Activated B cell treated with CpG ODN at 0.5 μM for 24 hours (primary cell): ENCODE data around the gene EPHA5. TPM values are rescaled to one million over a fixed set of nuclear protein-coding genes. Genes with fewer than 3 reads are reported as not detected.

Experiments used
- ATAC-seq: fragments of 200-7000 bp; cut with Tn5 transposase; one replicate; pipeline ENCODE4 v1.10.0; 2021; ENCODE audit warnings: low read depth, mild to moderate bottlenecking, moderate library complexity
- CTCF ChIA-PET: fragments of 350-600 bp; sonication (Branson Sonifier 250); formaldehyde crosslinking; loops from one replicate; lab custom pipeline; 2021; ENCODE audit warnings: antibody characterized with exemption; lab: Charles Lee
- POLR2A ChIA-PET: fragments of 350-600 bp; sonication (Branson Sonifier 250); formaldehyde crosslinking; loops from one replicate; lab custom pipeline; 2021; ENCODE audit warnings: antibody characterized with exemption; lab: Charles Lee
- DNase-seq: peaks from one replicate; pipeline ENCODE4 v3.0.0; 2022
- H3K27ac Mint-ChIP-seq: one replicate; pipeline ENCODE4 v1.8.0; 2020; ENCODE audit warnings: mixed read lengths
- H3K27me3 Mint-ChIP-seq: one replicate; pipeline ENCODE4 v1.8.0; 2021; ENCODE audit warnings: mixed read lengths
- H3K36me3 Mint-ChIP-seq: one replicate; pipeline ENCODE4 v1.8.0; 2021; ENCODE audit warnings: low read depth, mixed read lengths
- H3K4me1 Mint-ChIP-seq: one replicate; pipeline ENCODE4 v1.8.0; 2021; ENCODE audit warnings: mixed read lengths
- H3K4me3 Mint-ChIP-seq: one replicate; pipeline ENCODE4 v1.8.0; 2020; ENCODE audit warnings: mild to moderate bottlenecking, mixed read lengths
- H3K9me3 Mint-ChIP-seq: one replicate; pipeline ENCODE4 v1.8.0; 2020; ENCODE audit warnings: mixed read lengths
- intact Hi-C: fragments of 100-400 bp; cut with micrococcal nuclease; formaldehyde crosslinking; loops from one replicate; pipeline ENCODE4 v1.15.1; 2024
- total RNA-seq: library from RNA; stranded (reverse); gene quantifications from 2 replicates; pipeline ENCODE4 v1.2.3, GENCODE V29; 2022
- TF ChIP-seq, protein P1 (sequence below): fragments of 200-600 bp; IDR thresholded peaks from one replicate; pipeline ENCODE4 v1.8.0; 2022; ENCODE audit warnings: antibody characterized with exemption, mild to moderate bottlenecking

EPHA5 gene
- total RNA-seq, 1 donor from 2014 or later: not detected

- ATAC-seq (no peak), DNase-seq (no peak)
- ChIA-PET CTCF (no interaction called here), POLR2A (no interaction called here)
- no peak overlapping the region for H3K4me3 Mint-ChIP-seq
- no peaks in the 10 kb centered on the region for H3K4me1 Mint-ChIP-seq
- no peaks in the 10 kb centered on the region for H3K9me3 Mint-ChIP-seq
- no peaks in the 10 kb centered on the region for H3K36me3 Mint-ChIP-seq
- intact Hi-C loops: no loop called here
- H3K27me3 Mint-ChIP-seq: no peaks in the 10 kb centered on the region
- no peak overlapping the region for H3K27ac Mint-ChIP-seq
- TF ChIP-seq, protein P1, sequence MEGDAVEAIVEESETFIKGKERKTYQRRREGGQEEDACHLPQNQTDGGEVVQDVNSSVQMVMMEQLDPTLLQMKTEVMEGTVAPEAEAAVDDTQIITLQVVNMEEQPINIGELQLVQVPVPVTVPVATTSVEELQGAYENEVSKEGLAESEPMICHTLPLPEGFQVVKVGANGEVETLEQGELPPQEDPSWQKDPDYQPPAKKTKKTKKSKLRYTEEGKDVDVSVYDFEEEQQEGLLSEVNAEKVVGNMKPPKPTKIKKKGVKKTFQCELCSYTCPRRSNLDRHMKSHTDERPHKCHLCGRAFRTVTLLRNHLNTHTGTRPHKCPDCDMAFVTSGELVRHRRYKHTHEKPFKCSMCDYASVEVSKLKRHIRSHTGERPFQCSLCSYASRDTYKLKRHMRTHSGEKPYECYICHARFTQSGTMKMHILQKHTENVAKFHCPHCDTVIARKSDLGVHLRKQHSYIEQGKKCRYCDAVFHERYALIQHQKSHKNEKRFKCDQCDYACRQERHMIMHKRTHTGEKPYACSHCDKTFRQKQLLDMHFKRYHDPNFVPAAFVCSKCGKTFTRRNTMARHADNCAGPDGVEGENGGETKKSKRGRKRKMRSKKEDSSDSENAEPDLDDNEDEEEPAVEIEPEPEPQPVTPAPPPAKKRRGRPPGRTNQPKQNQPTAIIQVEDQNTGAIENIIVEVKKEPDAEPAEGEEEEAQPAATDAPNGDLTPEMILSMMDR: no peak
Observed at GRCh38 chr4:65367306-65367705, 303.0 kb downstream of the EPHA5 start.

- intact Hi-C loops: no loop called here
- DNase-seq (no peak), ATAC-seq (no peak)
- no peaks in the 10 kb centered on the region for H3K36me3 Mint-ChIP-seq
- no peaks in the 10 kb centered on the region for H3K27me3 Mint-ChIP-seq
- TF ChIP-seq, protein P1: no peak
- CTCF ChIA-PET: no interaction called here
- POLR2A ChIA-PET: no interaction called here
- no peaks in the 10 kb centered on the region for H3K4me1 Mint-ChIP-seq
- no peaks in the 10 kb centered on the region for H3K9me3 Mint-ChIP-seq
- H3K27ac Mint-ChIP-seq: no peak overlapping the region
- no peak overlapping the region for H3K4me3 Mint-ChIP-seq
Observed at GRCh38 chr4:65358914-65359313, 311.4 kb downstream of the EPHA5 start.

GRCh38 chr4:65353098-65353497 is 317.2 kb downstream of the EPHA5 start:
- CTCF ChIA-PET: no interaction called here
- Mint-ChIP-seq H3K4me3 (no peak overlapping the region), H3K4me1 (no peaks in the 10 kb centered on the region), H3K9me3 (peaks cover 5% of the 10 kb centered on the region), H3K36me3 (no peaks in the 10 kb centered on the region), H3K27ac (no peak overlapping the region), H3K27me3 (no peaks in the 10 kb centered on the region)
- POLR2A ChIA-PET: no interaction called here
- ATAC-seq (no peak), DNase-seq (no peak)
- intact Hi-C loops: no loop called here
- TF ChIP-seq, protein P1: no peak

DNA sequence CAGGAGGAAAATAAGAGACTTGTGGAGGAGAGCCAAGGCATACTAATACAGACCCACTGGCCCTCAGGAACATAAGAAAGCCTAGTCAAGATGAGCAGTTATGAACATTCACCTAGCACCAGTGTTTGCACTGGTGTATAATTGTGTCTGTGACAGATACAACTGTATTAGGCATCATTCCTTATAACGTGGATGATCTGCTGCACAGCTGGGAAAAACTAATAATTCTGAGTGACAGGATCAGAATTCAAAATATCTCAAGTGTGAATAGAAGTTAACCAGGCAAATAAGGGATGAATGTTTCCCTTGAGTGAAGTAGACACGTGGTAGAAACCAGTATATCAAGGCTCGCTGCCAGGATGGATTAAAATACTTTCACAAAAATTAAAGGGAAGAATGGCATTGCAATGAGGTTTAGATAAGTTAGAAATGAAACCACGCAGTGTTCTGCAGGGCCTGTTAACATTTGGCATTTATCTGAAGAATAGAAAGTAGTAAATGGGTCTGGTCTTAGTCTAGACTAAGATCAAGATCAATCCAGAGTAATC is 325.9 kb downstream of the EPHA5 start:
- ChIA-PET CTCF (no interaction called here), POLR2A (no interaction called here)
- intact Hi-C loops: no loop called here
- H3K27me3 Mint-ChIP-seq: no peaks in the 10 kb centered on the region
- H3K4me3 Mint-ChIP-seq: no peak overlapping the region
- no peaks in the 10 kb centered on the region for H3K36me3 Mint-ChIP-seq
- H3K4me1 Mint-ChIP-seq: no peaks in the 10 kb centered on the region
- ATAC-seq: no peak
- no peak overlapping the region for H3K27ac Mint-ChIP-seq
- H3K9me3 Mint-ChIP-seq: peaks cover 6% of the 10 kb centered on the region
- no peak for DNase-seq
- TF ChIP-seq, protein P1: no peak

DNA sequence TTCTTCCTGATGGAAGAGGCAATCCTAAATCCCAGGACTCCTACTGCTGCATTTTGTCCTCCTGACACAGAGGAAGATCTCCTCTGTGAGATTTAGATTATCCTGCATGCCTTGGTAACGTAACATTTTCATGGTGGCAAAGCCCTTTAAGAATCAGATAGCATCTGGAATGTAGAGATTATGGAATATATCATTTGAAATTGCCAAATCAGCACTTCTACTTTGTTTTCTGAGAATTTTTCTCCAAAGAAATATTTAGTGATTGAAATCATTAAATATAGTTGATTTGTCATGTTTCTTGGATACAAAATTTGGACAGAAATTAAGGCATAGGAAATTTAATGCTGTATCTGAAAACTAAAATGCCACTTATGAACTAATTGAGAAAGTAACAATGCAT is 326.9 kb downstream of the EPHA5 start:
- no peak overlapping the region for H3K27ac Mint-ChIP-seq
- H3K27me3 Mint-ChIP-seq: no peaks in the 10 kb centered on the region
- ATAC-seq: no peak
- intact Hi-C loops: no loop called here
- ChIA-PET CTCF (no interaction called here), POLR2A (no interaction called here)
- no peak for DNase-seq
- H3K36me3 Mint-ChIP-seq: no peaks in the 10 kb centered on the region
- H3K4me1 Mint-ChIP-seq: no peaks in the 10 kb centered on the region
- TF ChIP-seq, protein P1: no peak
- H3K4me3 Mint-ChIP-seq: no peak overlapping the region
- H3K9me3 Mint-ChIP-seq: peaks cover 4% of the 10 kb centered on the region
